ENCODE measurements around the gene NKIRAS2.

Gene NKIRAS2

DNA sequence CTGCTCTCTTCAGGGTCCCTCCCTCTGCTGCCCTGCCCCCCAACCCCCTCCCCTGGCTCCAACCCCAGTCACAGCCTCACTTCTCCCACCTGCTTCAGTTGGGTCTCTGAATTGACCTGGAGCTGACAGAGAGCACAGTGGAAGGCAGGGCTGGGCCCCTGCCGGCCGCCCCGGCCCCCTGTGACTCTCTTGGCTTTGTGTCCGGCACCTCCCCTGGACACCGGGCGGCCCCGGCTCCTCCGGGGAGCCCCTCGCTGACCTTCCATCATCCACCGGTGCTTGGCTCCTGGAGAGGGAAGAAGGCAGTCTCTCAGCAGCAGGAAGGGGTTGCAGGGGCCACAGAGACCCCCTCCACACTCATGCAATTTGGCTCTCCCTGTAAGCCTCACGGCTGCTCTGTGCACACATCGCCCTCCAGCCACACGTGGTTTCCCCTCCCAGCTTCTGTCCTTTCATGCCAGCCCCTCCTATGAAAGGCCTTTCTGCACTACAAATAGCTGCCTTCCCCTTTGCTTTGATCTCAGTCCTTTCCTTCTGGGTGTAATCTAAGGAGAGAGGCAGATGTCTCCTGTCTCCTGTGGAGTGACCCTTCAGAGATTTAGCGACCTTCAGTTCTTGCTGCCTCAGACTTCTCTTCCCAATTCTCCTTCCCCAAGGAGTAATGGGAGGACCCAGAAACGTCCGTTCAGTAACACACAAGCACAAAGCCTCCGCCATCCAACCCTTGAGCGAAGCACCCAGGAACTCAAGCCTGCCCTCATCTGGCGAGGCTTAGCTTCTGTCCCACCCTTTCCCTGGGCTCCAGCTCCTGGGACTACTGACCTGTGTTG is 8.3 kb downstream of the NKIRAS2 start:
- DNase-seq (ENCODE audit: insufficient read length): no peak
- TF ChIP-seq POLR2AphosphoS5 (IDR thresholded peaks at IDR 0.05; ENCODE audit: low read depth, low read length) (no peak), POLR2A (IDR thresholded peaks at IDR 0.05; ENCODE audit: low read depth, low read length) (no peak), TAF1 (IDR thresholded peaks at IDR 0.05; ENCODE audit: borderline replicate concordance, low read depth, low read length) (no peak)
- no peak for FAIRE-seq

DNA sequence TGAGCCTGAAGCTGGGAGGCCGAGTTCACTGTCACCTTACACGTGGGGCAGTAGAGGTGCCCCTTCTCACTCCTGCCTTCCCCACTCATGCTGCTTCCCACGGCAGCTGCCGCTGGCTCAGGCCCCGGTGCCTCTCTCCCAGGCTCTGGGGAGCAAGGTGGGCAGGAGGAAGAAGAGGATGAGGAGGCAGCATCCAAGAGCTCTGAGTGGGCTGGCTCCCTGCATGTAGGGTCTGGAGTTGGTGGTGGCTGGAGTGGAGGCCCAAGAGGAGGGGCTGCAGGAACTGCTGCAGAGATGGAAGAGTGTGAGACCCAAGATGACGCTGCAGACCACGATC is 8.9 kb downstream of the NKIRAS2 start:
- FAIRE-seq (no peak), DNase-seq (ENCODE audit: insufficient read length) (no peak)
- TF ChIP-seq TAF1 (IDR thresholded peaks at IDR 0.05; ENCODE audit: borderline replicate concordance, low read depth, low read length) (no peak), POLR2A (IDR thresholded peaks at IDR 0.05; ENCODE audit: low read depth, low read length) (no peak), POLR2AphosphoS5 (IDR thresholded peaks at IDR 0.05; ENCODE audit: low read depth, low read length) (no peak)

DNA sequence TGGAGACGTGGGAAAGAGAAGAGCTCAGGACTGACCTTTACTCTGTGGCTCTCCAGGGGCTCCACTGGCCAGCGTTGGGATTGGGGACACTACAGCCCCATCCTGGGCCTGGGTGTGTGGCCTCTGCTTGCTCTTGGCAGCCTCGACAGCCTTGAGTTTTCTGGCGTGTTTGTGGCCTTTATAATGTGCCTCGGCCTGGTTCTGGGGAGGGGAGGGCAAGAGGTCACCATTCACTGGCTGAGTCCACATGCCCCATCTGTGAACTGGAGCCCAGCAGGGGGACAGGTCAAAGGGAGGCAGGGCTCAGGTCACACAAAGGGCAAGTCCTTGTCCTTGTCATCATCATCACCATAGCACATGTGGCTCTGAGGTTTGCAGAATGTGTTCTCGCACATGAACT is 11.7 kb downstream of the NKIRAS2 start:
- DNase-seq (ENCODE audit: insufficient read length) (no peak), FAIRE-seq (no peak)

DNA sequence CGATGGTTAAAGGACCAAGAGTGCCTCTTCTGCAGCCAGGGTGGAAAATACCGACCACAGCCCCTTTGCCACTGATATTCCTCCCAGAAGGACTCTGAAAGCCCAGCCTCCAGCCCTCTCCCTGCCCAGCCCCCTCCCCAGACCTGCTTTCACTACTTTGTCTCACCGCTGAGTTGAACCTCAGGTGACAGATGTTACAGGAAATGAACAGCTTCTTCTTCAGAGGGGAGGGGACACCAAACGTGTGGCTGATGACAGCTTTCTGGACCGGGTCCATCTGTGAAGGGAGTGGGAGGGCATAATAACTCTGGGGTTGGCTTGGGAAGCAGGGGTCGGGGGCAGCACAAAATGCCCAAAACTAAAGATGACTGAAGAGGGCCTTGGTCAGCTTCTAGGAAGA is 14.2 kb downstream of the NKIRAS2 start:
- TF ChIP-seq TAF1 (IDR thresholded peaks at IDR 0.05; ENCODE audit: borderline replicate concordance, low read depth, low read length): no peak
- TF ChIP-seq POLR2AphosphoS5 (IDR thresholded peaks at IDR 0.05; ENCODE audit: low read depth, low read length): no peak
- TF ChIP-seq POLR2A (IDR thresholded peaks at IDR 0.05; ENCODE audit: low read depth, low read length): no peak
- DNase-seq (ENCODE audit: insufficient read length) (no peak), FAIRE-seq (no peak)

More for the DNA sequence above, 11.7 kb downstream of the NKIRAS2 start:
- TF ChIP-seq TAF1 (IDR thresholded peaks at IDR 0.05; ENCODE audit: borderline replicate concordance, low read depth, low read length): no peak
- no peak for TF ChIP-seq POLR2A (IDR thresholded peaks at IDR 0.05; ENCODE audit: low read depth, low read length)
- TF ChIP-seq POLR2AphosphoS5 (IDR thresholded peaks at IDR 0.05; ENCODE audit: low read depth, low read length): no peak

DNA sequence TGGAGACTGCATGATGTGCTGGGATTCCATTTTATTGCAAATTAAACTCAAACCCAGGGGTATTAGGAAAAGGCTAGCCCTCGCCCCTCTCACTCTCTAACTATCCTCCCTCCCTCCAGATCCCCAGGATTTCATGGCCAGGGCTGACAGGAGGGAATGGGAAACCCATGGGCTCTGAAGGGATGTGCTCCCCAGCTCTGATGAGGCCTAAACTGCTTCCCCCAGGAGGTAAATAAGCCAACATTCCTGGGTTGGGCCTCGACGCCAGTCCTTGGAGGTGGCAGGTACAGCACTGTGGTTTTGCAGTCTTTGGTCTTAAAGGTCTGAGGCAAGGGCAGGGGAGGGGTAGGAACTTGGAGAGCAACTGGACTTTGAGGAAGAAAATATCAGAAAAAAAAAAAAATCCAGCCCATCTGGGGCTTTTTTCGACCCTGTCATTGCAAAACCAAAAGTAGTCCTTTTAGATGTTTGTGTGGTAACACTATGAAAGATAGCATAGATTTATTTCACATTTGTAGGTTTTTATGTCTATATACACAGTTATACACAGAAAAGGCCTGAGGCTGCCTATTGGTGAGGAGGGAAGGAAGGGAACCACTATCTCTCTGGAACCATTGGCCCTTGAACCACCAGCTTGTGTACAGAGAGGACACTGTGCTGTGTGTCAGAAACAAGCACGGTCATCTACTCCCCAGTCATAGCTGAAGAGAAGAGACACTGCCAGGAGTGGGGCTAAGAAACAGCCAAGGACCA is 18.5 kb downstream of the NKIRAS2 start:
- FAIRE-seq (peak; percentile 80), DNase-seq (ENCODE audit: insufficient read length) (no peak)
- no peak for TF ChIP-seq POLR2AphosphoS5 (IDR thresholded peaks at IDR 0.05; ENCODE audit: low read depth, low read length)
- no peak for TF ChIP-seq POLR2A (IDR thresholded peaks at IDR 0.05; ENCODE audit: low read depth, low read length)
- TF ChIP-seq TAF1 (IDR thresholded peaks at IDR 0.05; ENCODE audit: borderline replicate concordance, low read depth, low read length): no peak

DNA sequence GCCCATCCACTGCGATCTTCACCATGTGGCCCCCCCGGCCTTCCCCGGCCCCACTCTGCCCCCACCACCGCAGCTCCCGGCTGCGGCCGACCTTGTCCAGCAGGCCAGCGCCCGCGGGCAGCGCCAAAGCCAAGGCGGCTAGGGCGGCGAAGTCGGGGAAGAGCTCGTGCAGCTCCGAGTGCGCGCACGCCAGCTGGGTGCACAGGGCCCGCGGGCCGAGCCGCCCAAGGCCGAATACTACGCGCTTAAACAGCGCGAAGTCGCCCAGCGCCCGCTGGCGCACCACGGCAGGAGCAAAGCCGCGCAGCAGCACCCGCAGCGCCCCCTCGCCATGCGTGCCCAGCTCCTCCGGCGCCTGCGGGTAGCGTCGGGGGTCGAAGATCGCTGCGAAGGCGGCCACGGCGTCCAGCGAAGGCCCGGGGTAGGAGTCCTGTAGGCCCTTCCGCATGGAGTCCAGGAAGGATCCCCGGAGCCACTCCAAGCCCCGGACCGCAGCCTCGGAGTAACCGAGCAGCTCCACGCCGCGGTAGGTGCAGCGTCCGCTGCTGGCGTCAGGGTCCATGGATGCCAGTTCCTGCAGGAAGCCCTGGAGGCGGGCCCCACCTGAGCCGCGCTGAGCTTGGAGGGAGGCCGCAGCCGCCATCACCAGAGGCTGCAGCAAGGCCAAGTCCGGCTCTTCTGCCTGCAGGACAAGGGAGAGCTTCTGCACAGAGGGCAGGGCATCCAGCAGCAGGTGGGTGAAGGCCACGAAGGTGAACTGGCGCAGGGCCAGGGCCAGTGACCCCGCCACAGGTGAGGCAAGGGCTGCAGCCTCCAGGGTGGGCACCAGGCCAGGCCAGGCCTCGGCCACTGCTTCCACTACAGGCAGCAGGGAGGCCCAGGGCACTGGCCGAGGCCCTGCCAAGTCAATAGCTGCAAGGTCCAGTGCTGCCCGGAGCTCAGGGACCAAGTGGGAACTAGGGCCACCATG is 20.2 kb downstream of the NKIRAS2 start:
- no peak for TF ChIP-seq POLR2A (IDR thresholded peaks at IDR 0.05; ENCODE audit: low read depth, low read length)
- TF ChIP-seq POLR2AphosphoS5 (IDR thresholded peaks at IDR 0.05; ENCODE audit: low read depth, low read length): no peak
- no peak for TF ChIP-seq TAF1 (IDR thresholded peaks at IDR 0.05; ENCODE audit: borderline replicate concordance, low read depth, low read length)
- FAIRE-seq (no peak), DNase-seq (ENCODE audit: insufficient read length) (no peak)

DNA sequence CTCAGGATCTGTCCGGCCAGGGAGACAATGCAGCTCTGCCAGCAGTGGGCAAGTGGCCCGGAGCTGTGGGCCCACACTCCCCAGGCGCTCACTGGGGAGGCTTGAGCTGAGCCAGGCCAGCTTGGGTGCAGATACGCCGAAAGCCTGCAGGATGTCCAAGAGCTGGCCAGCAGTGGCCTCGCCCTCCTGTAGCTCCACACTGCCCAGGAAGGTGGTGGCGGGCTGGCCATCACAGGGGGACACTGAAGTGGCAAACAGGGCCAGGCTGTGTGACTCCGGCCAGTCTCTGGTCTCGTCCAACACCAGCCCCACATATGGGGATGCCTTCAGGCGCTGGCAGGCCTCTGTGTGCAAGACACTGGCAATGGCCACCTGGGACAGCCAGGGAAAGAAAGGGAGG is 20.9 kb downstream of the NKIRAS2 start:
- no peak for DNase-seq (ENCODE audit: insufficient read length)
- TF ChIP-seq POLR2A (IDR thresholded peaks at IDR 0.05; ENCODE audit: low read depth, low read length) (no peak), TAF1 (IDR thresholded peaks at IDR 0.05; ENCODE audit: borderline replicate concordance, low read depth, low read length) (no peak), POLR2AphosphoS5 (IDR thresholded peaks at IDR 0.05; ENCODE audit: low read depth, low read length) (no peak)
- no peak for FAIRE-seq

DNA sequence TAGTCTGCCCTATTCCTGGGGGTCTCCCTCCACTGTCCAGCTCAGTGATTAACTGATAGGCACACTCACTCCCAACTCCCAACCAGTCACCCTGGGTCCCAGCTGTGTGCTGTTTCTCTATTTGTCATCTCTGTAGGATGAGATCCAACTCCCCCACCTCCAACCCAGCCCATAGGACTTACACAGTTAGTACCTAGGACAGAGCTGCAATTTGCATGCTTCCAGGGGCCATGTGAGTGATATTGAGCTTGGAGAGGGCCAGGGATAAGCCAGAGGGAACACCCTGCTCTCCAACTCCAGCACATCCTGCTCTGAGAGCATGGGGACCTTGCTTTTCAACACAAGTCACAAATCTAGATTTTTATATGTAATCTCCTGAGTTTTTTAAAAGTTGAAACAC is 21.7 kb downstream of the NKIRAS2 start:
- FAIRE-seq (no peak), DNase-seq (ENCODE audit: insufficient read length) (no peak)
- TF ChIP-seq POLR2A (IDR thresholded peaks at IDR 0.05; ENCODE audit: low read depth, low read length) (no peak), TAF1 (IDR thresholded peaks at IDR 0.05; ENCODE audit: borderline replicate concordance, low read depth, low read length) (no peak), POLR2AphosphoS5 (IDR thresholded peaks at IDR 0.05; ENCODE audit: low read depth, low read length) (no peak)

DNA sequence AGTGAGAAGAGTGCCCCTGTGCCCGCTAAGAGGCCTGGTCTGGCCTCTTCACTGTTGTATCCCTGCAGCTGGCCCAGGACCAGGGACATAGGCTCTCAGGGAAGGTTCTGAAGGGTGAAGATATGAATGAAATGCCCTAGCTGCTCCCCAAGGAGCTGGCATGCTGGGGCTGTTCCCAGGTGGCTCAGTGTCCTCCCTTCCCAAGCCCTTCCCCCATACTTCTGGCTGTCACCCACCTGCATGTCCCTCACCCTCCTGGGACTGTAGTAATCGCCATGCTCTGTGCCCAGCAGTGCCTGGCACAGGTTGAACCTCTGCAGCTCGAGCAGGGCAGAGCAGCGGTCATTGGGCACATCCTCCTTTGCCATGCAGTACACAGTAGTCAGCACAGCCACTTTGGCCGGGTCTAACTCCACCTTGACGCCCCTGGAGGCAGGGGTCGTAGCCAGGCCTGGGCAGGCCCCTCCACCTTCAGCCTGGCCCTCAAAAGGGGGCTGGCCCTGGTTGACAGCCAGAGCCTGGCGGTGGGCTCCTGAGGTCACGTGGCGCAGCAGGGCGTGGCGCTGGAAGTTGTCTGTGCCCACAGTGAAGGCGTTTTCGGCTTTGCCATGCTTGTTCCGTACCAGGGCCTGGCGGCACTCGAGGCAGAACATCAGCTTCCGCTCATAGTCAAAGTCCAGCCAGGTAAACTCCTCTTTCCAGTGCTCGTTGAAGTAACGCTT is 22.9 kb downstream of the NKIRAS2 start:
- FAIRE-seq: no peak
- TF ChIP-seq POLR2A (IDR thresholded peaks at IDR 0.05; ENCODE audit: low read depth, low read length) (no peak), POLR2AphosphoS5 (IDR thresholded peaks at IDR 0.05; ENCODE audit: low read depth, low read length) (no peak), TAF1 (IDR thresholded peaks at IDR 0.05; ENCODE audit: borderline replicate concordance, low read depth, low read length) (no peak)
- no peak for DNase-seq (ENCODE audit: insufficient read length)

DNA sequence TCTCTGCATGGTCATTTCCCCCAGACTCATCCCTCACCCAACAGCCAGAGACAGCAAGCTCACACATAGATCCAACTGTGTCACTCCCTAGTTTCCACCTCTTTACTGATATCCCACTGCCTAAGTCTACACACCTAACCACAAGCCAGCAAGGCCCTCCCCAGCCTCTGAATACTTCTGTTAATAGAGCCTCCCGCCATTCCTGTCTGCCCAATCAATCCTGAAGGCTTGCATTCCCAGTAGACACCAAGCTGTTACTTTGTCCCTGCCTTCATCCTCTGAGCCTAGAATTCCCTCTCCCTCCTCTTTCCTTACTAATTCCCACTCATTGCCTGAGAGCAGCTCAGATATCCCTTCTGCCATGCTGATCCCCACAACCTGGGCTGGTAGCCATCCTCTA is 25.8 kb downstream of the NKIRAS2 start:
- DNase-seq (ENCODE audit: insufficient read length): no peak
- TF ChIP-seq POLR2AphosphoS5 (IDR thresholded peaks at IDR 0.05; ENCODE audit: low read depth, low read length): no peak
- FAIRE-seq: no peak

DNA sequence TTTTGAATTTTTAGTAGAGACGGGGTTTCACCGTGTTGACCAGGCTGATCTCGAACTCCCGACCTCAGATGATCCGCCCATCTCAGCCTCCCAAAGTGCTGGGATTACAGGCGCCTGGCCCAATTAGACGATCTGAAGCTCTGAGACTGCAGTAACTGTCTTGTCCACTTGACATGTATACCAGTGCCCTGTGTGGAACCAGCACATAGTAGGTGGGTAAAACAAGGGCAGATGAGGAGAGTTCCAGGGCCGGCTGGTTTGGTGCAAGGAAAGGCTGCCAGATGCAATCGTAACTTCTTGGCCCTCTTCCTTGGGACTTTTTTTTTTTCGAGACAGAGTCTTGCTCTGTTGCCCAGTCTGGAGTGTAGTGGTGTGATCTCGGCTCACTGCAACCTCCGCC is 27.5 kb downstream of the NKIRAS2 start:
- DNase-seq (ENCODE audit: insufficient read length): no peak
- FAIRE-seq: no peak
- TF ChIP-seq POLR2A (IDR thresholded peaks at IDR 0.05; ENCODE audit: low read depth, low read length): no peak
- TF ChIP-seq POLR2AphosphoS5 (IDR thresholded peaks at IDR 0.05; ENCODE audit: low read depth, low read length): no peak
- TF ChIP-seq TAF1 (IDR thresholded peaks at IDR 0.05; ENCODE audit: borderline replicate concordance, low read depth, low read length): no peak

All from GM12892 (cell line).